Measurements from ENCODE around the gene SURF2.
A peak's percentile ranks its signal among the peaks of the same experiment; 100 is the strongest.
"Not testable (repeated sequence)": the region's sequence is repeated elsewhere in the genome, so short reads cannot be mapped to it uniquely, and the experiment has no call there.

Gene SURF2

DNA sequence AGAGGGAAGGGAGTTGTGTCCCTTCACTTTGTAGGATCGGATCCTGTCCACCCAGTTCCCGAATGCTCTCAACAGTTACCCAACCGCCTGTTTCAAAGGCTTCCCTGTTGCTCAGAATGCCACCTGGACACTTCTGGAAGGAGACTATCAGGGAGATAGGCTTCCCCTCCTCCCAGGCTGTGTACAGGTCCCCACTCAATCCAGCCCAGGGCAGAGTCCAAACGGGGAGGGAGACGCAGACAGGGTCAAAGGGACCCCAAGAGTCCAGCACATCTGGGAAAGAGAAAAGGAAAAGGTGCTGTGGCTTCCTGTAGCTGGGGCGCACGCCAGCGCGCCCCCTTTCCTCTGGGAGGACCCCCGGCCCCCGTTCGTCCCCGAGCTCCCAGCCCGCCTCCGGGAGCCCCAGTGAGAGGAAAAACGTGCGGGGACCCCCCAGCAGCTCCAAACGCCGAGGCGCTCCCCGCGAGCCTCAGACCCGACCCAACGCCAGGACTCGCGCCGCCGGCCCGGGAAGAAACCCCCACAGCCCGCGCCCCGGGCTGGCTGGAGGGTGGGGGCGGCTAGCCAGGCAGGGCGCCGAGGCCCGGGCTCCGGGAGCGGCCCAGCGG is 18.9 kb downstream of the SURF2 start:
- TF ChIP-seq CTCF (conservative IDR thresholded peaks at IDR 0.05) = peak; percentile 45
- H3K27ac ChIP-seq = peak overlapping the region; percentile 98

DNA sequence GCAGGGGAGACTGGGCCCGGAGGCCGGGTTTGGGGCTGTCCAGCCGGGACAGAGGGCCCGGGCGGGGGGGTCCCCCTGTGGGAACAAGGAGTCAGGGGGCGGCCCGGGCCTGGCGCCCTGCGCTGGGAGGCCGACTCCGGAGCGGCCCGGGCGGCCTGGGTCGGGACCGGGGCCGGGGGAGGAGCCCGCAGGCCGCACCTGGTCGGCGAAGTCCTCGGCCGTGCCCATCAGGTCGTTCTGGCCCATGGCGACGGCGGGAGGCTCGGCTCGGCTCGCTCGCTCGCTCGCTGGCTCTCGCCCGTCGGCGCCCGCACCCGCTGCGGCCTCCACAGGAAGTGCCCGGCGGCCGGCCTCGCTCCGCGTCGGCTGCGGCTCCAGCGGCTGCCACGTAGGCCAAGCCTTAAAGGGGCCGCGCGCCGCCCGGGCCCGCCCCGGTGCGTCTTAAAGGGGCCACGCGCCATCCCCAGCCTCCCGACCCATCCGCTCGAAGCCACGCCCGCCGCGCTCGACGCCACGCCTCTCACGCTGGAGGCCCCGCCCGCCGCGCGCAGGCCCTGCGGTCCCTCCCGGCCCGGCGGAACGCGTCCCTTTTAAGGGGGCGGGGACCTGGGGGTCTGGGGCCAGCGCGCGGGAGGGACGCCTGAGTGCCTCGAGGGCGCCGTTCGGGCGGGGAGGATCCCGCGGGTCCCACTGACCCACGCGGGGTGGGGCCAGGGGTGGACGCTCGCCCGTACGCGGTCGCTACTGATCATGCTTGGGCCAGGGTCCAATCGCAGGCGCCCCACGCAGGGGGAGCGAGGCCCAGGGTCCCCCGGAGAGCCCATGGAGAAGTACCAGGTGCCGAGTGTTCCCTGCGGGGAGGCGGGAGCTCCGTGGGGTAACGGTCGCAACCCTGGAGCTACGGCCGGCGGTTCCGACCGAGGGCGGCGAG is 19.6 kb downstream of the SURF2 start, which contains the start of the genes STKLD1 and SURF4:
Gene STKLD1, plus strand, starts transcription at position 643 of the 931 bp plus-strand sequence. Its CDS starts 108 bp downstream, at position 751.
Gene SURF4, minus strand, starts transcription at position 337 of the 931 bp plus-strand sequence. Its CDS starts 91 bp downstream, at position 246.
- no peak for TF ChIP-seq CTCF (conservative IDR thresholded peaks at IDR 0.05)
- H3K27ac ChIP-seq = peak within 1 kb of the TSS; percentile 98

DNA sequence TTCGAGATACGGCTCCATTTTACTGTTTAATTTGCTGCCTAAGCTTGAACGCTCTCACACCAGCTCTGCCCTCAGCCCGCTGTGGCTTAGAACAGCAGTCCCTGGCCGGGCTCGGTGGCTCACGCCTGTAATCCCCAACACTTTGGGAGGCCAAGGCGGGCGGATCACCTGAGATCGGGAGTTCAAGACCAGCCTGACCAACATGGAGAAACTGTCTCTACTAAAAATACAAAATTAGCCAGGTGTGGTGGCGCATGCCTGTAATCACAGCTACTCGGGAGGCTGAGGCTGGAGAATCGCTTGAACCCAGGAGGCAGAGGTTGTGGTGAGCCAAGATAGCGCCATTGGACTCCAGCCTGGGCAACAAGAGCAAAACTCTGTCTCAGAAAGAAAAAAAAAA is 20.9 kb downstream of the SURF2 start:
- H3K27ac ChIP-seq = not testable (repeated sequence)

DNA sequence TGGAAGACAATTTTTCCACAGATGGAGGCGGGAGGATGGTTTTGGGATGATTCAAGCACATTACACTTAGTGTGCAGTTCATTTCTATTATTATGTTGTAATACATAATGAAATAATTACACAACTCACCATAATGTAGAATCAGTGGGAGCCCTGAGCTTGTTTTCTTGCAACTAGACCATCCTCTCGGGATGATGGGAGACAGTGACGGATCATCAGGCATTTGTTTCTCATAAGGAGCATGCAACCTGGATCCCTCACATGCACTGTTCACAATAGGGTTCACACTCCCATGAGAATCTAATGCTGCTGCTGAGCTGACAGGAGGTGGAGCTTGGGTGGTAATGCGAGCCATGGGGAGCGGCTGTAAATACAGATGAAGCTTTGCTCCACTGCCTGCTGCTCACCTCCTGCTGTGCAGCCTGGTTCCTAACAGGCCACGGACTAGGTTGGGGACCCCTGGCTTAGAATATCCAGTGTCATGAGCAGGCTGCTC is 21.4 kb downstream of the SURF2 start:
- no peak overlapping the region for H3K27ac ChIP-seq
- no peak for TF ChIP-seq CTCF (conservative IDR thresholded peaks at IDR 0.05)

- no peak for TF ChIP-seq CTCF (conservative IDR thresholded peaks at IDR 0.05)
- H3K27ac ChIP-seq = no peak overlapping the region
These were observed 22.1 kb downstream of the SURF2 start for GRCh38 chr9:133378408-133378962.

GRCh38 chr9:133379153-133380086 is 23.1 kb downstream of the SURF2 start:
- H3K27ac ChIP-seq = no peak overlapping the region
- TF ChIP-seq CTCF (conservative IDR thresholded peaks at IDR 0.05) = no peak

- TF ChIP-seq CTCF (conservative IDR thresholded peaks at IDR 0.05) = no peak
- H3K27ac ChIP-seq = no peak overlapping the region
These were observed 24.4 kb downstream of the SURF2 start for GRCh38 chr9:133380734-133381133.

Measured in VCaP (cell line).